ENCODE results near the gene PDYN.

Gene PDYN

GRCh38 chr20:1951436-1952115 is 42.3 kb downstream of the PDYN start:
- DNase-seq (ENCODE audit: low spot score): no peak

DNA sequence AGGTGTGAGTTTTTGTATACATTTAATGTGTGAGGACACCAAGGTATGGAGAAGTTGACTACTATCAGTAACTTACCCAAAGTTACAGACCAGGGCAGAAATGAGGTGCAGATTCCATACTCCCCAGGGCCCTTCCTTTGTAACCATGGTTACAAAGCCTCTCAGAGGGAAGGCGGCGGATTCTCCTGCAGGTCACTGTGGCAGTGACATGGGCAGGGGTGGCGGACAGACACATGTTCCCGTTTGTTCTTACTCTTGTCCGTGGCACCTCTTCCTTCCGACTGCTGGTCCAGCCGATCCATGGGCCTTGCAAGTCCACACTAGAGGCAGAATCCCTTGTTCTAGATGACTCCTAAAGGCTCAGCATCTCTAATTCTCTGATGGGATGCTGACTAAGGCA is 43.0 kb downstream of the PDYN start:
- DNase-seq (ENCODE audit: low spot score): no peak

- DNase-seq (ENCODE audit: low spot score): no peak
These were observed 44.3 kb downstream of the PDYN start for GRCh38 chr20:1949347-1950100.

DNA sequence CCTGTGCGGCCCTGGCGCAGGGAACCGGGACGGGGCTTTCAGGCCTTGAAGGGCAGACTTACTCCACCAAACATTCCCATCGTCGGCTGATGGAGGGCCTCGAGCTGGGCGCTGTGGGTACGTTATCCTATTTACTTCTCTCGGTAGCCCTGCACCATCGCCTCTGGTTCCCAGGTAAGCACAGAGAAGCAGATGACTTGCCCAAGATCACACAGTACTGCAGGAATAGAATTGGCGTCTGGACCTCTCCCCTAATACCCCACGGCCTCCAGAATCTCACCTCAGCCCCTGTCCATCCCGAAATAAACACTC is 46.4 kb downstream of the PDYN start:
- no peak for DNase-seq (ENCODE audit: low spot score)

DNA sequence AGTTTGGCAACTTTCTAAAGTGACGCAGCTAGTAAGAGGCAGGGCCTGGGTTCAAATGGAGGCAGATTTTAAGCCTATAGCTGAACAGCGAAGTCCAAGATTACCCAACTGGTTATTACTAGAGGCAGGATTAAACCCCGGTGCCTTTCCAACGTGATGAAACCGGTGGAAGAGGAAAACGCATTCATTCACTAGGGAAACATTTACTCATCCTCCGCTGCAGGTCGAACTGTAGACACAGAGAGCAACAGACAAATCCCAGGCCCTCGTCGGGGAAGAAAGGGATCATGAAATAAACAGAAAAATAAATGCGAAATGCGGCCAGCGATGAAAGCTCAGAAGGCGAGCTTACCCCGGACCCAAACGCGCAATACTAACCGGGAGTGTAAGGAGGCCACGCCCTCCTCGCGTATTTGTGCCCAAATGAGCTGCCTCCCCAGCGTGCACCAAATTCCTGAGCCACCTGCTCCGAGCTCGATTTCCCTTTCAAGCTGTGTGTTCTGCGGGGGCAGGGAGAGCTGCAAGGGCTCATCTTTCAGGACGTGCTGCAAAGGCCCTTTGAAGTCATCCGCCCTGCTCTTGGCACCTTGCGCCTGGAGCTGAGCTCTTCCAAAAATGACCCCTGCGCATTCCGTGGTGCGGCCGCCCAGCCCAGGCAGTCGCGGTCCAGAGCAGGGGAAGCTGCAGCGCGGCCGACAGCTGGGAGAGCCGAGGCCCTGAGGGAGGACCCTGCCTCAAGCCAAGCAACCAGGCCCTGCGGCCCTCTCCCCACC is 46.9 kb downstream of the PDYN start:
- DNase-seq (ENCODE audit: low spot score): no peak

GRCh38 chr20:1946442-1946761 is 47.5 kb downstream of the PDYN start:
- DNase-seq (ENCODE audit: low spot score): no peak

GRCh38 chr20:1945660-1946059 is 48.2 kb downstream of the PDYN start:
- DNase-seq (ENCODE audit: low spot score): no peak

GRCh38 chr20:1945134-1945618 is 48.7 kb downstream of the PDYN start:
- DNase-seq (ENCODE audit: low spot score): no peak

DNA sequence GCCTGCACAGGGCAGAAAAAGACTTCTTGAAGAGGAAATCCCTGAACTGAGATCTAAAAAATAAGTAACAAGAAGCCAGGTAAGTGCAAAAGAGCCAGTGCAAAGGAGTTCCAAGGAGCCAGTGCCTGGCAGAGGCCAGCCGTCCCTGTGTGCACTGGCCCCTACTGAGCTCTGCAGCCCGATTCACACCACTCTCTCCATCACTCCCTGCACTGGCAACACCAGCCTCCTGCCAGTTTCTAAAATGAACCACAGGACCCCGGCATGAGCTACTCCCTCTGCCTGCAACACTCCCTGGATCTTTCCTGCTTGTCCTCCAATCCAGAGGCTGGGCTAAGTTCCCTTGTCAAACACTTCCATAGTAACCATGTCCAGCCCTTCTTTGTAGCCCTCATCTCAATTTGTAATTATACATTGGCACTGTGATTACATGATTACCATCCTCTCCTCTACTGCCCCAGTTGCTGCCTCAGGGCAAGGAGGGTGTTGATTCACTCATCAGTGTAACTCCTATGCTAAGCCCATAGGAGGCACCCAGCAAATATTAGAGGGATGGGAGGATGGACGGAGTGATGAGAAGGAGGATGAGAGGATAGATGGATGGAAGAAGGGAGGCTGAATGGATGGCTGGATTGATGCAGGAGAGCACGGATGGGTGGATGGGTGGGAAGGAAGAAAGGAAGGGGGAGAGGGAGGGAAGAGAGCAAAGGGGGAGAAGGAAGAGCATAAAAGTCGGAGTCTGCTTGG is 49.3 kb downstream of the PDYN start:
- no peak for DNase-seq (ENCODE audit: low spot score)

DNA sequence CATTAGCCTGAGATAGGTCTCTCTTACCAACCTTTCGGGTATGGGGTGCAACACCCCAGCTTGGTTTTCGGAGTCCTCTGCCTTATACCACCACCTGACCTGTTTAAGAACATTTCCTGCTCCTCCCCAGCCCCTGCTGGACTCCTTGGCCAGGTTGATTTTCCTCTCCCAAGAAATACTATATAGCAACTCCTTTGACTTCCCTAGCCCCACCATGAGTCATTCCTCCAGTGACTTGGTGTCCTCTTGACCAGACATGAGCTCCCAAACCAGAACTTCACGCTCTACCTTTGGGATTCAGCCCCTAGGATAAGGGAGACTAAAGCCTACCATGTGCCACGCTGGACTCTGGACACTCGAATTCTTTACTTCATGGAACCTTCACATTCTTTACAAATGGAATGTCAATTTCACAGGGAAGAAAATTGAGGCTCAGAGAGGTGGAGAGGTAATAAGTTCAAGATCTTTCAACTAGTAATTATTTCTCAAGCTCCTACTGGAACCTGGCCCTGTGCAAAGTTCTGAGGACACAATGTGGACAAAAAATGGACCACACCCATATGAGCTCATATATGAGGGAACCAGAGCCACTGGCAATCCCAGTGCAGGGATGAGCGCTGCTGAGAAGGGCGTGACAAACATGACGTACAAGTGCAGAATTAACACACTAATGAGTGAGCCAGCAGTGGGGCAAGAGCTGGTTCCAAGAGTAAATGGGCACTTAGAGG is 50.4 kb downstream of the PDYN start:
- no peak for DNase-seq (ENCODE audit: low spot score)

DNA sequence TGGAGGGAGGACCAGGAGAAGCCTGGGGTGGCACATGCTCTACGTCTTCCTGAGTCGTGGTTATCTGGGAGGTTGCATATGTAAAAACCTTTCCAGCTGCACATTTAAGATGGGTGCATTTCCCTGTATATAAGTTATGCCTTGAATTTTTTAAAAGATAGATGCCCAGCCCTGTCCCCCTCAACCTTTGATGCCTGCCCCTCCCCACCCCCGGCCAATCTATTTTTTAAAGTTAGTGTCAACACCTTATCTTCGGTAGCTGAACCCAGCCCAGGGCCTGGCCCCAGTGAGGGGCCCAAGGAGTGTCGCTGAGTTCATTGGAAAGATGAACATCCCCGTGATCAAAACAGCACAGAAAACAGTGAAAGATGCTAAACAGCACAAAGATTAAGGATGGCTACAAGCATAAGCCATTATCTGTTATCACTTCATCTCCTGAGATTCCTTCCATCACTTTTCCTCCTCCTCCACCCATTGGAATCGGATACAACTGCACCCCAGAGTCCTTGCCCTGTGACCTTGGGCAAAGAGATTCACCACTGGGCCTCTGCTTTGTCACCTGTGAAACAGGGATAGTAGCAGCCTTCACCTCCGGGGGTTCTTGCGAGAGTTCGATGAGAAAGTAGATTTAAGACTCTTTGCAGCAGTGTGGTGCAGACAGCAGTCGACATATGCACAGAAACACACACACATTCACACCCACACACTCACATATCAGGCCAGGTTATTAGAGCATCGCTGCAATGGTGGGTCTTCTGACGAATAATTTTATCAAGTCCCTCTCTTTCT is 51.2 kb downstream of the PDYN start:
- DNase-seq (ENCODE audit: low spot score): no peak

DNA sequence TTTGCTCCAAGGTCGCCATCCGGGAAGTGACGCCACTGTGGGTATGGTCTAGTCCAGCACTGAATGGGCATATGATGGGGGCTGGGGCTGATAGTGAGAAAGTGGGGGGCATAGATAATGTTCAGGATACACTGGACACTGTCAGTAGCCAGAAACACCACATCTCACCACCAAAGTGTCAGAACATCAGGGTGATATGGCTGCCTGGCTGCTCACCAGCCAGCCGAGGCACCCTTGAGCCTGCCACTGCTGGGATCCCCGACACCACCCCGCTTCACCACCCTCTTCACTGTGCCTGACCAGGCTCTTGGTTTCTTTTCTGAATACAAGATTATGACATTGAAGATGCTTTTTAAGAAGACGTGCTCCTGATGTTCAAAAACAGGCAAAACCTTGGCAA is 51.8 kb downstream of the PDYN start:
- no peak for DNase-seq (ENCODE audit: low spot score)

GRCh38 chr20:1941226-1941625 is 52.6 kb downstream of the PDYN start:
- DNase-seq (ENCODE audit: low spot score): no peak

DNA sequence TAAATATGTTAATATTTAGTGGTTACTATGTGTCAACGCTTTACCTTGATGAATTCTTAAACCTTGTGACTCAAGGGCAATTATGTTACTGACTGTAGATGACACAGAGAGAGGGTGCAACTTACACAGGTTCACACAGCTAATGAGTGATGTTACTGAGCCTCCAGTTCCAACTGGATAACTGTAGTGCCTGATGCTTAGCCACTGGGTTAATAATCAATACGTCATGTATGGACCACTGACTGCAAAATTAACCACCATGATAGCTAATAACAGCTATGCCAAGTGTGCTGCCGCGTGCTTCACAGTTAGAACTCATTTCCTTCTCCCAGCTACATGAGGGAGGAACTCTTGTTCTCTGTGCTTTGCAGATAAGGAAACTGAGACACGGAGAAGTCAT is 53.3 kb downstream of the PDYN start:
- no peak for DNase-seq (ENCODE audit: low spot score)

- DNase-seq (ENCODE audit: low spot score): no peak
These were observed 54.6 kb downstream of the PDYN start for GRCh38 chr20:1939270-1939595.

DNA sequence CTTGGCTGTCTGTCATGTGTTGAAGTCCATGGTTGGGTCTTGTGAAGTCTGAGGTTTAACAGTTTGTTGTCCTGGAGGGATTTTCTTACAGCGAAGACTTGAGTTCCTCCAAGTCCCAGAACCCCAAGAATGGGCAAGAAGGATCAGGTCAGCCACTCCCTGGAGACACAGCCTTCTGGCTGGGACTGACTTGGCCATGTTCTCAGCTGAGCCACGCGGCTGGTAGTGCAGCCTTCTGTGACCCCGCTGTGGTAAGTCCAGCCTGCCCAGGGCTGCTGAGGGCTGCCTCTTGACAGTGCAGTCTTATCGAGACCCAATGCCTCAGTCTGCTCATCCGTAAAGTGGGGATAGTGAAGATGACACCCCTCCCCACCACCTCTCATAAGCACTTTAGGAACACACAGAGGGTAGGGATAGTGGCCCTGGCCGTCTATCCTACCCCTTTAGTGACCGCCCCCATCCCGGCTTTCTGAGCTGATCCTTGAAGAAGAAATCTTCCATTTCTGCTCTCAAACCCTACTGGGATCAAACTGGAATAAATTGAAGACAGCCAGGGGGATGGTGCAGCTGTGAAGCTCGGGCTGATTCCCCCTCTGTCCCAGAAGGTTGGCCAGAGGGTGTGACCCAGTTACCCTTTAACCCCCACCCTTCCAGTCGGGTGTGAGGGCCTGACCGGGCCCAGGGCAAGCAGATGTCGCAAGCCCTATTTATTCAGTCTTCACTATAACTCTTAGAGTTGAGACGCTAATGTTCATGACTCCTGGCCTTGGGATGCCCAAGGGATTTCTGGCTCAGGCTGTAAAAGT is 55.2 kb downstream of the PDYN start:
- no peak for DNase-seq (ENCODE audit: low spot score)

GRCh38 chr20:1937316-1937976 is 56.4 kb downstream of the PDYN start:
- DNase-seq (ENCODE audit: low spot score): no peak

- DNase-seq (ENCODE audit: low spot score): no peak
These were observed 58.0 kb downstream of the PDYN start for GRCh38 chr20:1935696-1936366.

Data from COLO829 (cell line).